SK-N-MC (cell line): ENCODE data around the gene INTS14.

Experiments
- EZH2 ChIP-seq: fragments of 200-600 bp; sonication (generic); IDR thresholded peaks from one replicate; pipeline ENCODE4 v1.6.1; 2017; ENCODE audit warnings: antibody characterized with exemption
- FOXP2 ChIP-seq: optimal IDR thresholded peaks from 2 replicates; pipeline ENCODE3; 2011; ENCODE audit warnings: mild to moderate bottlenecking, moderate library complexity; ENCODE audit not compliant: insufficient read depth; ENCODE audit errors: extremely low read length, control extremely low read depth
- POLR2AphosphoS5 ChIP-seq: IDR thresholded peaks from 2 replicates; pipeline ENCODE4 v1.6.1; 2012; ENCODE audit warnings: mild to moderate bottlenecking, low read depth, low read length, borderline replicate concordance

DNA sequence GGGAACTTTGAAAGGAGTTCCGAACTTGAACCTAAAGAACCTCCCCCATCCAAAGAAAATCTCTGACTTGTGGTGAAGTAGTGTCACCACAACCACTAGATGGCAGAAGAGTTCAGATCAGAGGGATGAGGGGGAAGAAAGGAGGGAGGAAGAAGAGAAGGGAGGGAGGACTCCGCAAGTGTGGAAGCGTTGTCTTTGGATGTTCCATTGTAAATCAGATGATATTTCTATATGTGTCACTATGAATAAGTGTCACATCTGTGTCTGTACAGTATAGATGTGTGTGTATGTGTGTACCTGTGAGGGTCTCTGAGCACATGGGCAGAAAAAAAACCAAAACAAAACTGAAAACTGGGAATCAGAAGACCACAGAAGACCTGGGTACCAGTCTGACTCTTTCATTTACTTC lies 27.8 kb upstream of the INTS14 start:
- TF ChIP-seq POLR2AphosphoS5 (no peak), EZH2 (no peak), FOXP2 (no peak)
